Measurements from ENCODE around the gene CD3E. TPM values are rescaled to one million over a fixed set of nuclear protein-coding genes. Genes with fewer than 3 reads are reported as not detected.

CD3E gene
- 1 to 10 TPM in 2 of 3 donors, under 1 TPM in 1; 0.66 to 6.0 (median 2.1) TPM for total RNA-seq

- Histone ChIP-seq H3K27ac (no peak within 1 kb of the TSS), H3K4me3 (no peak within 1 kb of the TSS), H3K4me1 (no peaks in the 10 kb centered on the region), H3K27me3 (peaks cover 0 to 5% of the 10 kb centered on the region in 2 donors), H3K36me3 (no peaks in the 10 kb centered on the region), H3K9me3 (no peaks in the 10 kb centered on the region)
- TF ChIP-seq POLR2A (IDR thresholded peaks at IDR 0.05) (no peak), POLR2AphosphoS5 (IDR thresholded peaks at IDR 0.05) (no peak), CTCF (IDR thresholded peaks at IDR 0.05) (no peak)
- no peak for DNase-seq (ENCODE audit: low spot score in 2 of 2)
- intact Hi-C loops (cut with DNase I; ENCODE audit: low total_unique reads), result no loop called here
These were observed at the start of gene CD3E for GRCh38 chr11:118304568-118305248. Gene CD3E, plus strand, starts transcription at chr11:118304730. Its CDS starts 223 bp downstream, at chr11:118304953.

GRCh38 chr11:118258410-118258809 lies 46.1 kb upstream of the CD3E start:
- DNase-seq (ENCODE audit: low spot score in 2 of 2), result no peak
- Histone ChIP-seq H3K27ac (no peak overlapping the region), H3K4me3 (no peak overlapping the region), H3K9me3 (no peaks in the 10 kb centered on the region), H3K27me3 (no peaks in the 10 kb centered on the region), H3K4me1 (peaks cover 0 to under 1% of the 10 kb centered on the region in 2 donors), H3K36me3 (no peaks in the 10 kb centered on the region)
- intact Hi-C loops (cut with DNase I; ENCODE audit: low total_unique reads), result no loop called here
- no peak for TF ChIP-seq CTCF (IDR thresholded peaks at IDR 0.05)
- TF ChIP-seq POLR2A (IDR thresholded peaks at IDR 0.05), result no peak
- TF ChIP-seq POLR2AphosphoS5 (IDR thresholded peaks at IDR 0.05), result no peak

- Histone ChIP-seq H3K9me3 (no peaks in the 10 kb centered on the region), H3K27me3 (no peaks in the 10 kb centered on the region), H3K27ac (no peak overlapping the region), H3K4me3 (no peak overlapping the region), H3K36me3 (no peaks in the 10 kb centered on the region), H3K4me1 (peaks cover 0 to 6% of the 10 kb centered on the region in 2 donors)
- no peak for DNase-seq (ENCODE audit: low spot score in 2 of 2)
- intact Hi-C loops (cut with DNase I; ENCODE audit: low total_unique reads), result no loop called here
- no peak for TF ChIP-seq CTCF (IDR thresholded peaks at IDR 0.05)
These were observed 45.4 kb upstream of the CD3E start for GRCh38 chr11:118259138-118259537.

GRCh38 chr11:118260353-118260752 lies 44.2 kb upstream of the CD3E start:
- Histone ChIP-seq H3K9me3 (no peaks in the 10 kb centered on the region), H3K4me3 (no peak overlapping the region), H3K4me1 (peaks cover 2 to 6% of the 10 kb centered on the region in 2 donors), H3K36me3 (no peaks in the 10 kb centered on the region), H3K27ac (no peak overlapping the region), H3K27me3 (no peaks in the 10 kb centered on the region)
- intact Hi-C loops (cut with DNase I; ENCODE audit: low total_unique reads), result no loop called here
- no peak for DNase-seq (ENCODE audit: low spot score in 2 of 2)
- TF ChIP-seq POLR2AphosphoS5 (IDR thresholded peaks at IDR 0.05), result no peak
- no peak for TF ChIP-seq CTCF (IDR thresholded peaks at IDR 0.05)
- no peak for TF ChIP-seq POLR2A (IDR thresholded peaks at IDR 0.05)

GRCh38 chr11:118263112-118263511 lies 41.4 kb upstream of the CD3E start:
- H3K4me1 ChIP-seq, result peaks cover 6% of the 10 kb centered on the region in 2 donors
- no peaks in the 10 kb centered on the region for H3K27me3 ChIP-seq
- no peaks in the 10 kb centered on the region for H3K36me3 ChIP-seq
- H3K4me3 ChIP-seq, result peak overlapping the region; percentile 33 to 70 (median 51)
- H3K27ac ChIP-seq, result peak overlapping the region; percentile 89 to 93
- intact Hi-C loops (cut with DNase I; ENCODE audit: low total_unique reads), result no loop called here
- TF ChIP-seq POLR2A (IDR thresholded peaks at IDR 0.05), result no peak
- TF ChIP-seq POLR2AphosphoS5 (IDR thresholded peaks at IDR 0.05), result no peak
- TF ChIP-seq CTCF (IDR thresholded peaks at IDR 0.05), result no peak
- H3K9me3 ChIP-seq, result no peaks in the 10 kb centered on the region
- DNase-seq (ENCODE audit: low spot score in 2 of 2), result no peak
